Fibroblast of the aortic adventitia (primary cell): Measurements from ENCODE around the gene ACTR6. TPM values are rescaled to one million over a fixed set of nuclear protein-coding genes. Genes with fewer than 3 reads are reported as not detected.
"Not testable (repeated sequence)": the region's sequence is repeated elsewhere in the genome, so short reads cannot be mapped to it uniquely, and the experiment has no call there.

Experiments used
- DNase-seq: peaks from one replicate; pipeline ENCODE4 v3.0.0-alpha.2; 2010; ENCODE audit warnings: low read depth
- H3K4me3 ChIP-seq: 2 replicates; pipeline ENCODE4 v1.5.1; 2011; ENCODE audit warnings: low read depth, mild to moderate bottlenecking, control low read depth, low read length, moderate library complexity
- total RNA-seq: library from RNA; depleted of rRNA; stranded (reverse); fragments of >200 nt; gene quantifications from 2 replicates; pipeline ENCODE4 v1.2.3, GENCODE V29; 2012; ENCODE audit warnings: low replicate concordance
- TF ChIP-seq, protein P1 (sequence below): IDR thresholded peaks from 2 replicates; pipeline ENCODE4 v1.5.1; 2011; ENCODE audit warnings: mild to moderate bottlenecking, low read length, control low read depth, inconsistent platforms; ENCODE audit not compliant: insufficient read depth

ACTR6 gene
- total RNA-seq, 1 donor, result 30.0 TPM

DNA sequence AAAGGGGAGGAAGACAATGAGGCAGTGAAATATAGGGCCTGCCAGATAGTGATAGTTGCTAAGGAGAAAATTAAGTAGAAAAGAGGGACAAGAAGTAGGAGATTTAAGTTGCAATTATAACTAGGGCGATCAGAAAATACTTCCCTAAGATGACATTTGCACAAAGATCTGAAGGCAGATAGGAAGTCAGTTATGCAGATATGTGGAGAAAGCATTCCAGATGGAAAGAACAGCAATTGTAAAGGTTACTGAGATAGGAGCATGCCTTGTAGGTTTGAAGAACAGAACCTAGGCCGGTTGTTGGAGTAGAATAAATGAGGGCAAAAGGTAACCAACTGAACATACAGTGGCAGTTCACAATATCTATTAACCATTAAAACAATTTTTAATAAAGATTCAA lies 21.4 kb upstream of the ACTR6 start:
- TF ChIP-seq, protein P1, sequence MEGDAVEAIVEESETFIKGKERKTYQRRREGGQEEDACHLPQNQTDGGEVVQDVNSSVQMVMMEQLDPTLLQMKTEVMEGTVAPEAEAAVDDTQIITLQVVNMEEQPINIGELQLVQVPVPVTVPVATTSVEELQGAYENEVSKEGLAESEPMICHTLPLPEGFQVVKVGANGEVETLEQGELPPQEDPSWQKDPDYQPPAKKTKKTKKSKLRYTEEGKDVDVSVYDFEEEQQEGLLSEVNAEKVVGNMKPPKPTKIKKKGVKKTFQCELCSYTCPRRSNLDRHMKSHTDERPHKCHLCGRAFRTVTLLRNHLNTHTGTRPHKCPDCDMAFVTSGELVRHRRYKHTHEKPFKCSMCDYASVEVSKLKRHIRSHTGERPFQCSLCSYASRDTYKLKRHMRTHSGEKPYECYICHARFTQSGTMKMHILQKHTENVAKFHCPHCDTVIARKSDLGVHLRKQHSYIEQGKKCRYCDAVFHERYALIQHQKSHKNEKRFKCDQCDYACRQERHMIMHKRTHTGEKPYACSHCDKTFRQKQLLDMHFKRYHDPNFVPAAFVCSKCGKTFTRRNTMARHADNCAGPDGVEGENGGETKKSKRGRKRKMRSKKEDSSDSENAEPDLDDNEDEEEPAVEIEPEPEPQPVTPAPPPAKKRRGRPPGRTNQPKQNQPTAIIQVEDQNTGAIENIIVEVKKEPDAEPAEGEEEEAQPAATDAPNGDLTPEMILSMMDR, result no peak
- H3K4me3 ChIP-seq, result no peak overlapping the region
- DNase-seq, result no peak

DNA sequence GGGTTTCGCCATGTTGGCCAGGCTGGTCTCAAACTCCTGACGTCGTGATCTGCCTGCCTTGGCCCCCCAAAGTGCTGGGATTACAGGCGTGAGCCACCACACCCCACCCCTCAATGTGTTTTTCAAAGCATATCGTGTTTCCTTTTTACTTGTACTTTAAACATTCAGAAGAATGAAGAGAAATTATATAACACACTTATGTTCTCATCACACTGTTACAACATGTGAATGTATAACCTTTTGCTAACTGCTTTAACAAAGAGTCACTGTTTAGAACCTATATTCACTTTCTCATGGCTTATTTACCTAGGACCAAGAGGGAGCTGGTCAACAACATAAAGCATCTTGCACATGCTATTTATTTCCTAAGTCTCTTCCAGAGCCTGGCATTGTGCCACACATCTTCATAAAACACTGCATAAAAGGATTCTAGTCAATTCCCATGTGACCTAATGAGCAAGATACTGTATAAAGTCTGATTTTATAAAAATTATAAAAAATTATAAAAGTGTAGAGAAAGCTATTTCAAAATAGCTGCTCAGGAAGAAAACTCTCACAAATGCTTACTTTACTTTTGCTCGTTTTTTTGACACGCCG lies 16.0 kb upstream of the ACTR6 start:
- DNase-seq, result peak; percentile 27
- TF ChIP-seq, protein P1, result no peak
- no peak overlapping the region for H3K4me3 ChIP-seq

GRCh38 chr12:100185361-100185894 lies 15.2 kb upstream of the ACTR6 start:
- TF ChIP-seq, protein P1, result no peak
- H3K4me3 ChIP-seq, result peak overlapping the region; percentile 11
- DNase-seq, result peak; percentile 15

GRCh38 chr12:100186071-100186470 lies 14.5 kb upstream of the ACTR6 start:
- TF ChIP-seq, protein P1, result no peak
- peak; percentile 17 for DNase-seq
- H3K4me3 ChIP-seq, result no peak overlapping the region

GRCh38 chr12:100187068-100187467 lies 13.5 kb upstream of the ACTR6 start:
- H3K4me3 ChIP-seq, result no peak overlapping the region
- TF ChIP-seq, protein P1, result no peak
- DNase-seq, result no peak

GRCh38 chr12:100187857-100188519 lies 12.6 kb upstream of the ACTR6 start:
- TF ChIP-seq, protein P1, result no peak
- H3K4me3 ChIP-seq, result no peak overlapping the region
- DNase-seq, result no peak

DNA sequence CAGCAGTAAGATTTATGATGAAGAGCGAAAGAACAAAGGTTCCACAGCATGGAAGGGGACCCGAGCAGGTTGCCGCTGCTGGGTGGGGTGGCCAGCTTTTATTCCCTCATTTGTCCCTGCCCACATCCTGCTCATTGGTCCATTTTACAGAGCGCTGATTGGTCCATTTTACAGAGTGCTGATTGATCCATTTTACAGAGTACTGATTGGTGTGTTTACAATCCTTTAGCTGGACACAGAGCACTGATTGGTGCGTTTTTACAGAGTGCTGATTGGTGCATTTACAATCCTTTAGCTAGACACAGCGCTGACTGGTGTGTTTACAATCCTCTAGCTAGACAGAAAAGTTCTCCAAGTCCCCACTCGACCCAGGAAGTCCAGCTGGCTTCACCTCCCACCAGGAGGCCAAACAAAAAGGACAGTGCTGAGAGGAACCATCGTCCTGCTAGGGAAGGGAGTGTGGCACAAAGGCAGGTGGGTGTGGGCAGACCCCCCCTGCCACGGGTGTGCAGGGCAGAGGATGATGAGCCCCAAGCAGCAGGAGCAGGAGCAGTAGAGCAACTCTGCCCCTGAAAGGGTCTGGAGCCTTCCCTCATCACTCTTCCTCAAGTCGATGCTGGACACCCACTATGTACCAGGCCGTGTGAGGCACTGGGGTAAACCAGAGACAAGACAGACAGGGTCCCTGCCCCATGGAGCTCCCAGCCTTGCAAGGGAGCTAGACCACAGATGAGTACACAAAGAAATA lies 11.6 kb upstream of the ACTR6 start:
- DNase-seq, H3K4me3 ChIP-seq: not testable (repeated sequence)
